HEK293 (cell line): ENCODE results near the gene SNAI1.

Experiments
- BCL11B ChIP-seq: fragments of 450-650 bp; formaldehyde crosslinking; IDR thresholded peaks from 2 replicates; pipeline ENCODE4 v1.5.1; 2016; ENCODE audit warnings: low read depth, missing biosample characterization, missing genetic modification characterization
- GLI2 ChIP-seq: fragments of 450-650 bp; formaldehyde crosslinking; IDR thresholded peaks from 2 replicates; pipeline ENCODE4; 2017; ENCODE audit warnings: missing biosample characterization, missing genetic modification characterization, low read depth, borderline replicate concordance
- GLIS2 ChIP-seq: fragments of 450-650 bp; formaldehyde crosslinking; IDR thresholded peaks from 2 replicates; pipeline ENCODE4 v1.5.1; 2016; ENCODE audit warnings: missing biosample characterization, missing genetic modification characterization
- IKZF3 ChIP-seq: fragments of 450-650 bp; IDR thresholded peaks from 2 replicates; pipeline ENCODE4 v1.5.0; 2018; ENCODE audit warnings: missing biosample characterization, mild to moderate bottlenecking, missing genetic modification characterization, moderate library complexity
- KLF1 ChIP-seq: fragments of 450-650 bp; formaldehyde crosslinking; IDR thresholded peaks from 2 replicates; pipeline ENCODE4 v1.5.1; 2016; ENCODE audit warnings: missing biosample characterization, missing genetic modification characterization
- KLF16 ChIP-seq: fragments of 450-650 bp; formaldehyde crosslinking; IDR thresholded peaks from 2 replicates; pipeline ENCODE4 v1.5.1; 2017; ENCODE audit warnings: missing biosample characterization, missing genetic modification characterization
- SETDB1 ChIP-seq: IDR thresholded peaks from one replicate; pipeline ENCODE4 v1.6.1; 2017; ENCODE audit warnings: mild to moderate bottlenecking, low read length, moderate library complexity, mixed read lengths; ENCODE audit not compliant: insufficient read length
- SP7 ChIP-seq: fragments of 450-650 bp; formaldehyde crosslinking; IDR thresholded peaks from 2 replicates; pipeline ENCODE4 v1.5.1; 2016; ENCODE audit warnings: missing biosample characterization, missing genetic modification characterization
- YY2 ChIP-seq: fragments of 450-650 bp; formaldehyde crosslinking; IDR thresholded peaks from 2 replicates; pipeline ENCODE4 v1.5.1; 2016; ENCODE audit warnings: missing biosample characterization, missing genetic modification characterization
- ZBTB20 ChIP-seq: fragments of 450-650 bp; formaldehyde crosslinking; IDR thresholded peaks from 2 replicates; pipeline ENCODE4 v1.5.1; 2016; ENCODE audit warnings: missing biosample characterization, missing genetic modification characterization
- ZBTB21 ChIP-seq: fragments of 450-650 bp; formaldehyde crosslinking; IDR thresholded peaks from 2 replicates; pipeline ENCODE4 v1.5.1; 2017; ENCODE audit warnings: missing biosample characterization, missing genetic modification characterization
- ZBTB44 ChIP-seq: fragments of 450-650 bp; IDR thresholded peaks from 2 replicates; pipeline ENCODE4 v1.5.1; 2018; ENCODE audit warnings: missing biosample characterization, mild to moderate bottlenecking, missing genetic modification characterization
- ZBTB48 ChIP-seq: fragments of 450-650 bp; formaldehyde crosslinking; IDR thresholded peaks from 2 replicates; pipeline ENCODE4 v1.5.1; 2016; ENCODE audit warnings: missing biosample characterization, missing genetic modification characterization
- ZBTB7A ChIP-seq: fragments of 450-650 bp; formaldehyde crosslinking; IDR thresholded peaks from 2 replicates; pipeline ENCODE4 v1.5.1; 2016; ENCODE audit warnings: low read depth, missing biosample characterization, missing genetic modification characterization
- ZBTB8A ChIP-seq: fragments of 450-650 bp; formaldehyde crosslinking; IDR thresholded peaks from 2 replicates; pipeline ENCODE4 v1.5.1; 2016; ENCODE audit warnings: missing biosample characterization, missing genetic modification characterization
- ZFHX2 ChIP-seq: fragments of 450-650 bp; formaldehyde crosslinking; conservative IDR thresholded peaks from 2 replicates; pipeline ENCODE4 v1.5.1; 2016; ENCODE audit warnings: missing biosample characterization, missing genetic modification characterization
- ZFP41 ChIP-seq: fragments of 450-650 bp; formaldehyde crosslinking; IDR thresholded peaks from 2 replicates; pipeline ENCODE4 v1.5.1; 2016; ENCODE audit warnings: missing biosample characterization, missing genetic modification characterization, borderline replicate concordance
- ZFP69B ChIP-seq: fragments of 450-650 bp; formaldehyde crosslinking; IDR thresholded peaks from 2 replicates; pipeline ENCODE4 v1.5.1; 2016; ENCODE audit warnings: missing biosample characterization, missing genetic modification characterization
- ZIC2 ChIP-seq: fragments of 450-650 bp; formaldehyde crosslinking; IDR thresholded peaks from 2 replicates; pipeline ENCODE4 v1.5.1; 2016; ENCODE audit warnings: missing biosample characterization, missing genetic modification characterization
- ZNF112 ChIP-seq: fragments of 450-650 bp; formaldehyde crosslinking; IDR thresholded peaks from 2 replicates; pipeline ENCODE4 v1.5.0; 2017; ENCODE audit warnings: missing biosample characterization, missing genetic modification characterization
- ZNF132 ChIP-seq: fragments of 450-650 bp; formaldehyde crosslinking; IDR thresholded peaks from 2 replicates; pipeline ENCODE4 v1.5.1; 2017; ENCODE audit warnings: missing biosample characterization, missing genetic modification characterization, borderline replicate concordance
- ZNF138 ChIP-seq: fragments of 450-650 bp; formaldehyde crosslinking; IDR thresholded peaks from 2 replicates; pipeline ENCODE4 v1.5.1; 2016; ENCODE audit warnings: missing biosample characterization, missing genetic modification characterization, borderline replicate concordance
- ZNF155 ChIP-seq: fragments of 450-650 bp; formaldehyde crosslinking; IDR thresholded peaks from 2 replicates; pipeline ENCODE4 v1.5.1; 2016; ENCODE audit warnings: missing biosample characterization, missing genetic modification characterization
- ZNF16 ChIP-seq: fragments of 450-650 bp; formaldehyde crosslinking; IDR thresholded peaks from 2 replicates; pipeline ENCODE4 v1.5.1; 2016; ENCODE audit warnings: low read depth, missing biosample characterization, missing genetic modification characterization
- ZNF174 ChIP-seq: fragments of 450-650 bp; formaldehyde crosslinking; IDR thresholded peaks from 2 replicates; pipeline ENCODE4 v1.5.0; 2017; ENCODE audit warnings: missing biosample characterization, mild to moderate bottlenecking, missing genetic modification characterization
- ZNF184 ChIP-seq: fragments of 450-650 bp; IDR thresholded peaks from 2 replicates; pipeline ENCODE4 v1.5.1; 2018; ENCODE audit warnings: missing biosample characterization, mild to moderate bottlenecking, missing genetic modification characterization
- ZNF19 ChIP-seq: fragments of 450-650 bp; formaldehyde crosslinking; IDR thresholded peaks from 2 replicates; pipeline ENCODE4; 2016; ENCODE audit warnings: missing biosample characterization, missing genetic modification characterization, low read depth
- ZNF416 ChIP-seq: fragments of 450-650 bp; formaldehyde crosslinking; IDR thresholded peaks from 2 replicates; pipeline ENCODE4 v1.5.1; 2016; ENCODE audit warnings: missing biosample characterization, missing genetic modification characterization
- ZNF423 ChIP-seq: fragments of 450-650 bp; formaldehyde crosslinking; IDR thresholded peaks from 2 replicates; pipeline ENCODE4 v1.5.1; 2016; ENCODE audit warnings: missing biosample characterization, missing genetic modification characterization
- ZNF529 ChIP-seq: fragments of 450-650 bp; formaldehyde crosslinking; IDR thresholded peaks from 2 replicates; pipeline ENCODE4 v1.5.1; 2017; ENCODE audit warnings: missing genetic modification characterization, missing biosample characterization; ENCODE audit not compliant: insufficient replicate concordance
- ZNF530 ChIP-seq: fragments of 450-650 bp; formaldehyde crosslinking; IDR thresholded peaks from 2 replicates; pipeline ENCODE4 v1.5.1; 2016; ENCODE audit warnings: low read depth, missing biosample characterization, missing genetic modification characterization
- ZNF544 ChIP-seq: fragments of 450-650 bp; formaldehyde crosslinking; IDR thresholded peaks from 2 replicates; pipeline ENCODE4 v1.5.0; 2017; ENCODE audit warnings: missing biosample characterization, missing genetic modification characterization
- ZNF596 ChIP-seq: fragments of 450-650 bp; IDR thresholded peaks from 2 replicates; pipeline ENCODE4 v1.5.0; 2018; ENCODE audit warnings: missing biosample characterization, mild to moderate bottlenecking, missing genetic modification characterization, moderate library complexity
- ZNF704 ChIP-seq: fragments of 450-650 bp; formaldehyde crosslinking; IDR thresholded peaks from 2 replicates; pipeline ENCODE4 v1.5.1; 2016; ENCODE audit warnings: missing biosample characterization, missing genetic modification characterization
- ZNF837 ChIP-seq: fragments of 450-650 bp; formaldehyde crosslinking; IDR thresholded peaks from 2 replicates; pipeline ENCODE4 v1.5.1; 2016; ENCODE audit warnings: missing biosample characterization, missing genetic modification characterization
- ZSCAN30 ChIP-seq: fragments of 450-650 bp; IDR thresholded peaks from 2 replicates; pipeline ENCODE4 v1.5.1; 2018; ENCODE audit warnings: missing biosample characterization, mild to moderate bottlenecking, missing genetic modification characterization, moderate library complexity
- TF ChIP-seq, protein P1 (sequence below): fragments of 450-650 bp; formaldehyde crosslinking; IDR thresholded peaks from 2 replicates; pipeline ENCODE4 v1.5.1; 2016; ENCODE audit warnings: missing biosample characterization, missing genetic modification characterization

Gene SNAI1

GRCh38 chr20:49982346-49983122, at the start of gene SNAI1 (continued):
- TF ChIP-seq, protein P1, sequence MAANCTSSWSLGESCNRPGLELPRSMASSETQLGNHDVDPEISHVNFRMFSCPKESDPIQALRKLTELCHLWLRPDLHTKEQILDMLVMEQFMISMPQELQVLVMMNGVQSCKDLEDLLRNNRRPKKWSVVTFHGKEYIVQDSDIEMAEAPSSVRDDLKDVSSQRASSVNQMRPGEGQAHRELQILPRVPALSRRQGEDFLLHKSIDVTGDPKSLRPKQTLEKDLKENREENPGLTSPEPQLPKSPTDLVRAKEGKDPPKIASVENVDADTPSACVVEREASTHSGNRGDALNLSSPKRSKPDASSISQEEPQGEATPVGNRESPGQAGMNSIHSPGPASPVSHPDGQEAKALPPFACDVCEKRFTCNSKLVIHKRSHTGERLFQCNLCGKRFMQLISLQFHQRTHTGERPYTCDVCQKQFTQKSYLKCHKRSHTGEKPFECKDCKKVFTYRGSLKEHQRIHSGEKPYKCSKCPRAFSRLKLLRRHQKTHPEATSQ = no peak
- TF ChIP-seq ZFP69B (tag by site-specific recombination) (no peak), SP7 (peak; percentile 60), ZNF155 (tag by site-specific recombination) (no peak), ZNF184 (no peak), ZBTB8A (tag by site-specific recombination) (peak; percentile 77), ZNF529 (no peak), YY2 (tag by site-specific recombination) (no peak), ZBTB7A (0 out of 2 replicates have a peak, but pooled peaks have one; percentile 37), ZNF16 (tag by site-specific recombination) (no peak), KLF16 (tag by site-specific recombination) (peak; percentile 90), ZNF132 (tag by site-specific recombination) (no peak), ZNF530 (no peak), KLF1 (tag by site-specific recombination) (peak; percentile 89), ZNF138 (tag by site-specific recombination) (no peak), ZBTB21 (no peak), ZNF596 (tag by site-specific recombination) (0 out of 2 replicates have a peak, but pooled peaks have one; percentile 13), GLIS2 (tag by site-specific recombination) (peak; percentile 57), ZFHX2 (tag by site-specific recombination) (peak; percentile 91), BCL11B (tag by site-specific recombination) (no peak), ZSCAN30 (tag by site-specific recombination) (peak; percentile 66), ZFP41 (tag by site-specific recombination) (no peak), ZIC2 (tag by site-specific recombination) (peak; percentile 52; the same call in 1 of the 2 replicates), ZNF837 (tag by site-specific recombination) (no peak), ZNF544 (no peak), SETDB1 (peak; percentile 71), ZNF416 (tag by site-specific recombination) (no peak), ZBTB20 (no peak), ZNF704 (tag by site-specific recombination) (no peak), GLI2 (tag by site-specific recombination) (no peak), ZBTB48 (tag by site-specific recombination) (peak; percentile 47; the same call in 1 of the 2 replicates), ZNF174 (no peak), ZNF19 (no peak), ZBTB44 (tag by site-specific recombination) (no peak), ZNF423 (tag by site-specific recombination) (no peak), ZNF112 (tag by site-specific recombination) (no peak), IKZF3 (tag by site-specific recombination) (0 out of 2 replicates have a peak, but pooled peaks have one; percentile 42)
